T-helper 2 cell treated with Interferon-gamma antibody and Interleukin-4, amounts not matched to agents 100 ng/mL and 5 ng/mL, for 36 hours (primary cell): ENCODE measurements around the gene MAD1L1. TPM values are rescaled to one million over a fixed set of nuclear protein-coding genes. Genes with fewer than 3 reads are reported as not detected.

Experiments
- intact Hi-C: fragments of 100-400 bp; cut with micrococcal nuclease; formaldehyde crosslinking; loops from one replicate; pipeline ENCODE4 v1.15.1; 2023
- total RNA-seq: library from RNA; stranded (reverse); gene quantifications from 2 replicates; pipeline ENCODE4 v1.2.3, GENCODE V29; 2022

The MAD1L1 gene
- total RNA-seq, 1 donor from 2014 or later = 130 TPM

DNA sequence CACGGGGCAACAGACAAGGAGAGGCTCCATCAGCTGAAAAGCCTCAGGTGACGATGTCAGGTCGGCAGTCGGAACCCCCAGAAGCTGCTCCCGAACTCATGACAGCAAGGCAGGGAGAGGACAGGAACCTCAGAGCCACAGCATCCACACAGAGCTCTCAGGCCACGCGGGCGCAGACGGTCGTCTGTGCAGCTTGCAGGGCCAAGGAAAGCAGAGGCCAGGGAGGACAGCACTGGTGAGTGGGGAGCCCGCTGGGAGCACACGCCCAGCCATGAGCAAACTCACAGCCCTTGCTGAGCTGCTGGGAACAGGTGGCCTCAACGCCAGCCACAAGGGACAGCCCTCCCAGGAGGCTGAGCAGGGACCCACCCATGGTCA, 138.9 kb downstream of the MAD1L1 start:
- intact Hi-C loops = no loop called here

DNA sequence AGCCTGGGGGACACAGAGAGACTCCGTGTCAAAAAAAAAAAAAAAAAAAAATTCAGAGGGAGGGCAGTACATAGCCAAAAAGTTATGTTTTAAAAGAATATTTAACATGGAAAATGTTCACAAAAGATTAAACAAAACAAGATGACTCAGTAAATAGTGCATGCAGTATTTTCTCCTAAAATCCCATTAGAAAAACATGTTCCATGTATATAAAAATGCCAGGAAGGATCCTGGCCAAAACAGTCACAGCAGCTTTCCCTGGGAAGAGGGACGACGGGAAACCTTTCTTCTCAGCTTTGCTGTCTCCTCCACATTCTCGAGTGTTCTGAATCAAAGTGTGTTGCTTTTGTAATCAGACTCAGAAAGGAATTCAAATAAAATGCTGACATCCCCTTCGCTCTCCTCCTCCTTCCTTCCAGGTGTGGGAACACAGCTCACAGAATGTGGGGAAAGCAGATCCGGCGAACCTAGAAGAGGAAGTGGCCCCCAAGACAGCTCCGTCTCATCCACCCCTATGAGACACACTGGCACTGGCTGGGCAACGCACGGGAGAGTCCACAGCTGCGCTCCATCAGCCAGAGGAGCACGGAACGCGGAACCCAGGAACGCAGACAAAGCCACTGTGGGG, 139.4 kb downstream of the MAD1L1 start:
- intact Hi-C loops = no loop called here

- intact Hi-C loops = no loop called here
Measured at GRCh38 chr7:2092279-2092678, 140.5 kb downstream of the MAD1L1 start.

DNA sequence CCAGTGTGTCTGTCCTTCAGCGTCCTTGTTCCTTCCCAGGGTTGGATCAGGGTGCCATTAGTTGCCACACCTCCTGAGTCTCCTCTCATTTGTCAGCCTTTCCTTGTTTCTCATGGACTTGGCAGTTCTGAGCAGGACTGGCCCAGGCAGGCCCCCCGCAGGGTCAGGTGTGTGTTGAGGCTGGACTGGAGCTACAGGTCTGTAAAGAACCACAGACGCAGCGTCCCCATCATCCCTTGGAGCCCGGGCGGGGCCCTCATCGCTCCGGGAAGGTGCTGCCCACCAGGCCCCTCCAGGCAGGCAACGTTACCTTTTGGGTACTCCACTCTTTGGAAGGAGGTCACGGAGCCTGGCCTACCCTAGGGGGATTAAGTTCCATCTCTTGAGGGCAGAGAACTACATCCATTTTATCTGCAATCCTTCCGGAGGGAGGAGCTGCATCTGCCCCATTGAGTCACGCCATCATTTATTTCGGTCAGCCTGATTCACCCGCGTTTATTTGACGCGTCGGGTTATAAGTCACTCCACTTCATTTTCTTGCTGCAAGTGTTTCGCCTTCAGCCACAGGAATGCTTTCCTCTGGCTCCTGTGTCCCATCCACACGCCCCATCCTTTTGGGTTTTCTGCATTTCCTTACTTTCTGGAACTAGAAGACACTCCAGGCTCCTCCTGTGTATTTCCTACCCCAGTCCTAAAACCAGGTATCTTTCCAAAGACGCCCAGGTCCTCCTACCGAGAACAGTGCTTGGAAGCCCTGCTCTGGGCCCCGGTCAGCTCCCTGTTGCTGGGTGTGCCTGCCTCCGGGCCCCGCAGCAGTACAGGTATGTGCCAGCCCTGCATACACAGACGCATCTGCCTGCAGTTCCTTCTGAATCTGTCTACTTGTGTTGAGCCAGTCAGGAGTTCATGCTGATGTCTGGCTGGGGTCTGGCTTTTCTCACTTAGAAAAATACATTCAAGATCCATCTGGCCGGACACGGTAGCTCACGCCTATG, 141.9 kb downstream of the MAD1L1 start:
- intact Hi-C loops = no loop called here

DNA sequence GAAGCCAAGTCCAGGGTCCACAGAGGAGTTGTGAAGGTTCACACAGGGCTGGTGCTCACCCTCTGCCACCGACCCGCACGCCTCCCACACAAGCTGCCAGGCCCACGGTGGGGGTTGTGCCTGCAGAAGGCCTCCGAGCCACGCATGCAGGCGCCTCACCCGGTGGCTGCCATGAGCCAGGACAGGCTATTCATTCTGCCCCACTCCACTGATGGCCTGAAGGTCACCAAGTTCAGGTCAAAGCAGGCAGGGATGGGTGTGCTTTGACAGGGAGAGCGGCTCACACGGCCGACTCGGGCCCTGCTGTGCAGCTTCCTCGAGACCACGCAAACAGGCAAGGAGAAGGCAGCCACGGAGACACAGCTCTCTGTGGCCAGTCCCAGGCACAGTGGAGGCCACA, 143.9 kb downstream of the MAD1L1 start:
- intact Hi-C loops = no loop called here

- intact Hi-C loops = no loop called here
Measured at GRCh38 chr7:2087744-2088143, 145.0 kb downstream of the MAD1L1 start.

GRCh38 chr7:2086229-2086628, 146.5 kb downstream of the MAD1L1 start:
- intact Hi-C loops = no loop called here

- intact Hi-C loops = no loop called here
Measured at GRCh38 chr7:2085804-2086203, 146.9 kb downstream of the MAD1L1 start.

- intact Hi-C loops = no loop called here
Measured at GRCh38 chr7:2084781-2085505, 147.8 kb downstream of the MAD1L1 start.

DNA sequence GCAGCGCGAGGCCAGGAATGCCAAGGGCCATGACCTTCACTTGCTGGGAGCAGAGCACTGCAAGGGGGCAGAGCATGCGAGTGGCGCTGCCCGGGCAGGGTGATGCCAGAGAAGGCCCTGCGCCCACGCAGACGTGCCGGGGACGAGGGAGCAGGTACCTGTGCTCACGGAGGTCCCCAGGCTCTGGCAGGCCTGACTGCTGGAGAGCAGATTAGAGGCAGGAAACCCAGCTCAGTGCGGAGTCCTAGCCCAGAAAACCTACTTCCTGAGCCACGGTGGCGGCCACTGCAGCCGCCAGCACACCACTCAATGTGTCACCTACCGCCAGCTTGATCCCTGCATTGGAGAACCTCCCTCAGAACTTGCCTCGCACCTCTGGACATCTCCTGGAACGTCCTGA, 148.4 kb downstream of the MAD1L1 start:
- intact Hi-C loops = no loop called here

GRCh38 chr7:2083362-2083761, 149.4 kb downstream of the MAD1L1 start:
- intact Hi-C loops = no loop called here

DNA sequence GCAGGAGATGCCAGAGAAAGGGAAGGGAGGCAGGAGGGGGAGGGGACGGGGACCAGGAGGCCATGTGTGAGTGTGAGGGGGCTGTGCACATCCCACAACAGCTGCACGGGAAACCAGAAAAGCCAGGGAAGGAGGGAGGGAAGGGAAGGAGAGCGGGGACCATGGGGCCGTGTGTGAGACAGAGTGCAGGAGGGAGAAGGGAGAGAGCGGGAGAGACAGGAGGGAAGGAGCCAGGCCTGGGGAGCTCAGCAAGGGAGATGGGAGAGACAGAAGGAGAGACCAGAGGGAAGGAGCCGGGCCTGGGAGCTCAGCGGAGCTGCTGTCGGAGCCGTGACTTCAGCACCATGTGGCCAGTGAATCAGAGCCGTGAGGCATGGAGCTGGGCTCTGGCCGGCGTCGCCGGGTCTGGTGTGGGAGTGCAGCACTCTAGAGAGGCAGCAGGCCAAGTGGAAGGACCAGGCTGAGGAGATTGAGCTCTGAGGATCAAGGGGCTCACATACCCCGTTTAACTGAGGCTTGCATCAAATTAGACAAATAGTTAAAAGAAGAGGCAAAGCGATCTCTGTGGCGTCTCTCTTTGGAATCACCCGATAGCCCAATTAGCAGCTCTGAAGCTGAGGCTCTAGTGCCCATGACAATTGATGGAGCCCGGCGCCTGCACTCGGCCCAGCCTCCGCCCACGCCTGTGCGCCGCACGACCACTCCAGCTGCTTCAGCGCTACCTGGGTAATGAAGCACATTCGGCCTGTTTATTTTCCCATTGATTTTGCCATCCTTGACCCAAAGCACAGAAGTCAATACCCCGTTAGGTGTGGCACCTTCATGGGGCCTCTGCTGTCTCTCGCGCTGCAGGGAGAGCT, 150.4 kb downstream of the MAD1L1 start:
- intact Hi-C loops = no loop called here

DNA sequence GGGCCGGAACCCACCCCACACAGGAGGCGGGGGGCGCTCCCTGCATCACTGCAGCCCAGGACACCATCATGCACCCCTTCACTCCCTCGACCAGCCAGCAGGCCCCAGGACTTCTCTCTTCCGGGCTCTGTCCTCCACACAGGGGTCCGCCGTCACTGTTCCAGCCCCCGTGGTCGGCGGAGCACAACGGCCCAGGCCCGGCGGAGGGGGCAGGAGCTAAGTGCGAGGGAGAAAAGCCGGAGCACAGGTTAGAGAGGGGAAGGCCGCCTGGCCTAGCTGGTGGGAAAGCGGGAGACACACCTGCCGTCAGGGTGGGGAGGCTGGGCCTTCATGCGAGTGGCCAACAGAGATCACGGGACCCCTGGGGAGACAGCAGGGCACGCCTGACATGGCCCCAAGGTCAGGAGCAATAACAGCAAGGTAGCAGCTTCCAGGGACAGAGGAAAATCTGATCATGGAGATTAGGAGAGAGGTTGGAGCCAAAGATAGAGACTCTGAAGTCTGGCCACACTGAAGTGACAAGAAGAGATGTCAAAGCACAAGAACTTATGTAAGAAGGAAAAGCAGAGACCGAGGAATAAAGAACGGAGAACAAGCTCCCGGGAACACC, 151.1 kb downstream of the MAD1L1 start:
- intact Hi-C loops = no loop called here

DNA sequence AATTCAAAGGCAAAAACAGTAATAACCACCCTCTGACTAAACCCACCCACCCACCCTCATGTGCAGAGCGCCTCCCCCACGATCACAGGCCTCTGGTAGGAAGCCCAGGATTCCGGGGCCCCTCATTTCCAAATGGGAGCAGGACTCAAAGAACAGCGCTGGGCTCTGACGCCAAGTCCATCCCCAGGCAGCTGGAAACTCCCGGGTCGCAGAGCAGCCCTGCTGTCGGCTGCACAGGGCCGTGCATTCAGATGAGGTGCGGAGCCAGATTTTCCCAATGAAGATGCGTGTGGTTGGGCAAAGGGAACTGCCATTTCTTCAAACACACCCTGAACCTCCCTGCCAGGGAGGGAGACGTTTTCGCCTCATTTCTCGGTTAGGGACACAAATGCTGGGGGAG, 152.3 kb downstream of the MAD1L1 start:
- intact Hi-C loops = no loop called here

- intact Hi-C loops = no loop called here
Measured at GRCh38 chr7:2080060-2080387, 152.7 kb downstream of the MAD1L1 start.

DNA sequence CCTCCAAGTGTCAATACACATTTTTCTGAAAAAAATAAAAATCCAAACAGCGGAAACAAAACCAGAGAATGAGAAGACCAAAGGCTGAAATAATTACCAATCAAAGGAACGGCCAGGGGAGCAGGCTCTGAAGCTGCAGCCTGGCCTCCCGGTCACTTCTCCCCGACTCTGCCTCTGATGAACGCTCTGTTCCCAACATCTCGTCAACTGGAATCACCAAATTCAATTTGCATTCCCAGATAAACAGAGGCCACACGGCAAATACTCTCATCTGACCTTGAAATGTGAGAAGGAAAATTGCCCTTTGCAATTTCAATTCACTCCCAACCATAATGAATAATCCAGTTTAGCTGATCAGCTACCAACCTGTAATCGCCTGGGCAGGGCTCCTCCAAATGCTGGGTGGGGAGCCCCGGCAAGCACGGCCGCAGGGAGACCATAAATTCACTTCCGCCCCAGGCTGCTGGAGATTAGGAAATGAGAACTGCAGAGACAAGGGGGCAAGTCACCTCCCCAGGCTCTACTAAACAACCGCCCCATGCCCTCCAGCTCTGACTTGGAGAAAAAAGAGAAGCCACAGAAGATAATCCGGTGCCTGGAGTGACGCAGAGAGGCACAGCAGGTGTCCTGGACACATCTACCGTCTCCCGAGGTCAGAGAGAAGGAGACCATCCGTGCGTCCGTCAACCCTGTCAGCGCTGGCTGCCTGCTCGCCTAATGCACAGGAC, 153.2 kb downstream of the MAD1L1 start:
- intact Hi-C loops = no loop called here

- intact Hi-C loops = no loop called here
Measured at GRCh38 chr7:2078899-2079298, 153.8 kb downstream of the MAD1L1 start.

DNA sequence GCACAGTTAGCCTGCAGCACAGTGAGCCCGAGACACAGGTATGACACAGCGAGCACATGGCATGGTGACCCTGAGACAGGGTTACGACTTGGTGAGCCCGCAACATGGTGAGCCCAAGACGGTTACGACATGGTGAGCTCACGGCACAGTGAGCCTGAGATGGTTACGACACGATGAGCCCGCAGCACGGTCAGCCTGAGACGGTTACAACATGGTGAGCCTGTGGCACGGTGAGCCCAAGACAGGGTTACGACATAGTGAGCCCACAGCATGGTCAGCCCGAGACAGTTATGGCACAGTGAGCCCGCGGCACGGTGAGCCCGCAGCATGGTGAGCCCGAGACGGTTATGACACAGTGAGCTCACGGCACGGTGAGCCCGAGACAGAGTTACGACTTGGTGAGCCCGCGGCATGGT, 156.1 kb downstream of the MAD1L1 start:
- intact Hi-C loops = no loop called here

GRCh38 chr7:2075811-2076210, 156.9 kb downstream of the MAD1L1 start:
- intact Hi-C loops = no loop called here

- intact Hi-C loops = no loop called here
Measured at GRCh38 chr7:2074691-2075090, 158.1 kb downstream of the MAD1L1 start.
